Renal cortical epithelial cell (primary cell): ENCODE results near the gene DOP1B. TPM values are rescaled to one million over a fixed set of nuclear protein-coding genes. Genes with fewer than 3 reads are reported as not detected.

Source experiments
- DNase-seq: peaks from one replicate; pipeline ENCODE4 v3.0.0-alpha.2; 2011; ENCODE audit warnings: low read depth
- total RNA-seq: library from RNA; depleted of rRNA; stranded (reverse); fragments of >200 nt; gene quantifications from 2 replicates; pipeline ENCODE4 v1.2.3, GENCODE V29; 2014

DOP1B gene
- total RNA-seq, 1 donor from 2014 or later: 21.0 TPM

DNA sequence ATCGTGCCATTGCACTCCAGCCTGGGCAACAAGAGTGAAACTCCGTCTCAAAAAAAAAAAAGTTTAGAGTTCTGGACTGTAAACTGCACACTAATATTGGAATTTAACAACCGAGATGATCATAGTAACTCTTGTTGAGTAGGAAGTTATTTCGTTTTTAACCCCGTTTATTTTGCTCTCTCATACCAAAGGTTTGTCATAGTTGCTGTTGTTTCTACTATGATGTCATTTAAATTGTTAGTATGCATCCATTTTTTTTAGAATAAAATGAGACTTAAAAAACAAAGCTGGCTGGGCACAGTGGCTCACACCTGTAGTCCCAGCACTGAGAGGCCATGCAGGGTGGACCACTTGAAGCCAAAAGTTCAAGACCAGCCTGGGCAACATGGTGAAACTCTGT is 49.3 kb downstream of the DOP1B start:
- DNase-seq: no peak

Other genes starting within 250 kb of the DOP1B start
- 29.4 and 30.2 TPM in 2 replicates for gene SETD4, start 96.3 kb upstream of the DOP1B start, total RNA-seq
- 113 and 293 TPM in 2 replicates for gene CBR1, start 86.8 kb upstream of the DOP1B start, total RNA-seq
- gene CBR3, start 21.7 kb upstream of the DOP1B start, total RNA-seq: 1.4 and 3.3 TPM in 2 replicates
- gene MORC3, start 163.4 kb downstream of the DOP1B start, total RNA-seq: 43.4 and 46.7 TPM in 2 replicates
- 0.70 and 3.1 TPM in 2 replicates for gene CHAF1B, start 228.6 kb downstream of the DOP1B start, total RNA-seq